HG03442 (cell line): ENCODE measurements around the gene POP5.
A peak's percentile ranks its signal among the peaks of the same experiment; 100 is the strongest.
"Not testable (repeated sequence)": the region's sequence is repeated elsewhere in the genome, so short reads cannot be mapped to it uniquely, and the experiment has no call there.

ENCODE experiments used
- ATAC-seq: cut with Tn5 transposase; IDR thresholded peaks from one replicate; pipeline ENCODE4 v1.9.1; 2021; ENCODE audit warnings: mild to moderate bottlenecking, moderate library complexity; ENCODE audit not compliant: unreplicated experiment

The POP5 gene, protein sequence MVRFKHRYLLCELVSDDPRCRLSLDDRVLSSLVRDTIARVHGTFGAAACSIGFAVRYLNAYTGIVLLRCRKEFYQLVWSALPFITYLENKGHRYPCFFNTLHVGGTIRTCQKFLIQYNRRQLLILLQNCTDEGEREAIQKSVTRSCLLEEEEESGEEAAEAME

DNA sequence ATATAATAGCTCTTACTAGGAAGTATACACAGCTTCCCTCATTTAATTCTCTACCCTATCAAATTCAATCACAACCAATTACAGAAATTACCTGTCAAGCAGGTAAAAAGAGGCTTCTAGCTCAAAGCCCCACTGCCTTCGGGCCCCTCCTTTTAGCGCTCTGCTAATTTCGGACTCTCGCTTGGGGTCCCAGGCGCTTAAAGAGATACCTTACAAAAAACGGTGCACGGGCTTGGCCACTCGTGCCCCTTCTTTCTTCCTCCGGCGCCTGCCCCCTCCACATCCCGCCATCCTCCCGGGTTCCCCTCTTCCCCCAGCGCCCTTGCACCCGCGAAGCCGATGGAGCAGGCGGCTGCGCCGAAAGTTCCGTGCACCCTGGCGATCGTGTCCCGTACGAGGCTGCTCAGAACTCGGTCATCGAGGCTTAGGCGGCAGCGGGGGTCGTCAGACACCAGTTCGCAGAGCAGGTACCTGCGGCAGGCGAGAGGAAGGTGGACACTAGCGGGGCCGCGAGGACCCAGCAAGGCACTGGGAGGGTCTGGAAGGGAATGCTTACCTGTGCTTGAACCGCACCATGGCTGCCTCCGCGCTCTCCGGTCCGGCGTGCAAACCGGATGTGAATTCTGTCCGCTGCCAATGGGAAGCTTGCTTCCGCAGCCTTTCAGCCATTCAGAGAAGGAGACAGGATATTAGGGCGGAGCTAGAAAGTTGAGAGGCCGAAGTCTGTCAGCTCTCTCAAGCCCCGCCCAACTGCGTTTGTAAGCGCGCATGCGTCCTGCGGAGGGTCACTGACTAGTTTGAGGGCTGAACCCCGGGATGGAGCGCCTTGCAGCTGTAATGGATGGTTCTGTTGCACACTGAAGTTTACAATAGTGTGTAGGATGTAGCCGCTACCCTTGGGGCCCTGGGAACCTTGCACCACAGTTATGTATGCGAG, at the start of gene POP5:
TSS of gene POP5 (minus strand) at position 616 of the 937 bp plus-strand sequence. CDS start at position 576, 40 bp downstream.
- ATAC-seq: peak; percentile 84

DNA sequence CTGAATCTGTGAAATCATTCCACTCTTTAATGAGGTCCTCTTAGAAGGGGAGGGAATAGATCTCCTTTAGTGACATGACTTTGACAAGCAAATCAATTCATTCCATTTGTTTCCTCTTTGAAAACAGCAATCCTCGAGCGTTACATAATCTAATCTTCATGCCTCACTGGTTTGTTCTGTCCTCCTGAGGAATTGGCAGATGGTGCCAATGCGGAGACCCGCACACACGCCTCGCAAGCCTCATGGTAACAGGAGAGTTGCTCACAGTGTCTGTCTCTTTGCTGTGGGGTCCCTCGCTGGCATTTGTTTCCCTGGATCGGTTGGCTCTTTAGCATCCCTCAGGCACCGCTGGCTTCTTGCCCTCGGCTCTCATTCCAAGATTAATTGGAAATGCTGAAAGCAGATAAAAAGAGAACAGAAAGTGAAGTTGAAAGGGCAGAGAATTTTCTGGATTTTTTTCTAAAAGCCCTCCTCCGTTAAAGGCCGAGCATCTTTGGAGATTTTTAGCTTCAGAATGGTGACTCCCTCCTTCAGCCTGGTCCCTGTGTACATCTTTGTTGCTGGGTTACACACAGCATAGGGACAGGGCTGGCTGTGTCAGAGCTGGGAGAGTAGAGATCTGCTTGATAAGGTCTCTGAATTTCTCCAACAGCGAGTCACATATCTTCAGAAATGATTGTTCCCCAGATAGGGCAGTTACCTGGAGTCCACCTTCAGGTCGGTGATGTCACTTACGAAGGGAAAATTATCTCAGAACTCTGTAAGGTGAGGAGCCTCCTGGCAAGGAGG, 49.1 kb upstream of the POP5 start:
- ATAC-seq: no peak

DNA sequence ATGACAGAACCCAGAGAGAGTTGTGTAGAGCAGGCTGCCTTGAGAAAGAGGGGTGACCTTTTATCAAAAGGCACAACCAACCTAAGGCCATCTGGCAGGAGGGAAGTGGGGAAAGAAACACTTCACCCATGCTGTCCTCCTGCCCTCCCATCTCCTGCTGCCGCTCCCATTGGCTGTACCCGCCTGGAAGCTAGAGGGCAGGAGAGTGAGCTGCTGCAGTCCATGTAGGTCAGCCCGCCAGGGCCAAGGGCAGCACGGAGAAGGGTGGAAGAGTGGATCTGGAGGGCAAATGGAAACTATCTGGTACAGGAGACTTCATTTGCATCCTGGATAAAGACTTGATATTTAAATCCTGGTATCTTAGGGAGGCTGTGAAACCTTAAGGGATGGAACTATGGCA, 47.7 kb upstream of the POP5 start:
- ATAC-seq: no peak

DNA sequence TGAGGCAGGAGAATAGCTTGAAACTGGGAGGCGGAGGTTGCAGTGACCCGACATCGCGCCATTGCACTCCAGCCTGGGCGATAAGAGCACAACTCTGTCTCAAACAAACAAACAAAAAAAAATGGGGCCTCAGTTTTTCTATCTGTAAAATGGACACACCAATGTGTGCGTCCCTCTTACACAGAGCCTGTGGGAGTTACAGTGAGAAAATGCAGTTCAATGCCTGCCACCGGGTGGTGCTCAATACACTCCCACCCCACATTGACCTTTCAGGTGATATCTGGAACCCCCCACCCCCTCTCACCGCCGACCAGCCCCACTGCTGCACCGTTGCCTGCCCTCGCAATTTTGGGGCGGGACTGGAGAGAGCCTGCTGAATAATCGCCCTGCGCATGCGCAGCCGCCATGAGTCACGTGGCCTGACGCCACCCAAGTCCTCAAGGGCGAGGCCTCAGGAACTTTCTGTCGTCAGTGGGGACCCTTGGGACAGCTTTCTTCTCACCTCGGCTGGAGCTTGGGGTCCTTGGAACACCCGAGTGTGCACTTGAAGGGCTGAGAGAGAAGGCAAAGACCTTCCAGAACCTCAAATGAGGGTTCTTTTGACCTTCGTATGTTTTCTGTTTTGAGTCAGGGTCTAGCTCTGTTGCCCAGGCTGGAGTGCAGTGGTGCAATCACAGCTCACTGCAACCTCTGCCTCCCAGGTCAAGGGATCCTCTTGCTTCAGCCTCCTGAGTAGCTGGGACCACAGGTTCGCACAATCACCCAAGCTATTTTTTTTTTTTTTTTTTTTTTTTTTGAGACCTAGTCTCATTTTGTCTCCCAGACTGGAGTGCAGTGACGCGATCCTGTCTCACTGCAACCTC, 44.6 kb upstream of the POP5 start:
- ATAC-seq: no peak

DNA sequence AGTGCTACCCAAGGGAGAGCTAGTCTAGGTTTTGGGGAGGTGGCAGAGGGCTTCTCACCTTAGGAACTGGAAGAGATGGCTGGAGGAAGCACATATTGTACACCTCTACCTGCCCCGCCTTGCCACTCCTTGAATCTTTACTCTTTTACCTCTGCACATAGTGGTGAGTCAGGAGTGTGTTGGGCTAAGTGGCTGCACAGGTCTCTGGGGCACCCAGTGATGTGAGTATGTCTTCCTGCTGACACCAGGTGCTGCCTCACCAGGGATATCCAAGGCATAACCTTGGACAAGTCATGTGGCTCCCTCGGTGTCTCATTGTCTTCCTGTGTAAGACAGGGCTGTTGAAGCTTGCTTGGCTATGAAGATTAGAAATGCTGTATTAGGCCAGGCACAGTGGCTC, 39.4 kb upstream of the POP5 start:
- no peak for ATAC-seq

DNA sequence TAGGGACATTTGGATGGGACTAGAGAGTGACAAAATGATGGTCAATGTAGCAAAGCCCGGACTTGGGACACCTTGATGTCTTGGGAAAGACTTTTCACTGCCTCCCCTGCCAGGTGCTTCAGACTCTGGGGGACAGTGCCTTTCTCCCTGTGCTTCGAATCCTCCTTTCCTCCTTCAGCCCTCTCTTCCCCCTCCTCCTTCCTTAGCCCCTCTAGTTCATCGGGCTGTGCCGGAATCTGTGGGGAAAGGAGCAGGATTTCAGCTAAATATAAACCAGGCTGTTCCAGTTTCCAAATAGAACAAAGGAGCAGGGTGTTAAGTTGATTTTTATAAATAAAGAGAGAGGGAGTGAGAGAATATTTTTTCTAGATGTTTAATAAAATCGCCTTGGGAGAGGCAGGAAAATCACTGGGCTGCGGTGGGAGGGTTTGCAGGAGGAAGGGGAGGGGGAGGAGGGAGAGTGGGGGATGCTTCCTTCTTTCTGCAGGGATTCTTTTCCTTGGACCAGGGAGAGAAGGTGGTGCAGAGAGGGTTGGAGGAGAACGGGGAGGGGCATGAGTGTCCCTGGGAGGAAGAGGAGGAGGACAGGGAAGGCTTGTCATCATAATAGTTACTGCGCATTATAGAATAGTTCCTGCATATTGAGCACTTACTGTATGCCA, 37.9 kb upstream of the POP5 start:
- no peak for ATAC-seq

DNA sequence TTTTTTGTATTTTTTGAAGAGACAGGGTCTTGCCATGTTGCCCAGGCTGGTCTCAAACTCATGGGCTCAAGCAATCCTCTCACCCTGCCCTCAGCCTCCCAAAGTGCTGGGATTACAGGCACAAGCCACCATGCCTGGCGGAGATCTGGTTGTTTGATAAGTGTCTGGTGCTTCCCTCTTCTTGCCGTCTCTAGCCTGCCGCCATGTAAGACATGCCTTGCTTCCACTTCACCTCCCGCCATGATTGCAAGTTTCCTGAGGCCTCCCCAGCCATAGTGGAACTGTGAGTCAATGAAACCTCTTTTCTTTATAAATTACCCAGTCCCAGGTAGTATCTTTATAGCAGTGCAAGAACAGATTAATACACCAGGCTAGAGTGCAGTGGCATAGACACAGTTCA, 36.6 kb upstream of the POP5 start:
- not testable (repeated sequence) for ATAC-seq

DNA sequence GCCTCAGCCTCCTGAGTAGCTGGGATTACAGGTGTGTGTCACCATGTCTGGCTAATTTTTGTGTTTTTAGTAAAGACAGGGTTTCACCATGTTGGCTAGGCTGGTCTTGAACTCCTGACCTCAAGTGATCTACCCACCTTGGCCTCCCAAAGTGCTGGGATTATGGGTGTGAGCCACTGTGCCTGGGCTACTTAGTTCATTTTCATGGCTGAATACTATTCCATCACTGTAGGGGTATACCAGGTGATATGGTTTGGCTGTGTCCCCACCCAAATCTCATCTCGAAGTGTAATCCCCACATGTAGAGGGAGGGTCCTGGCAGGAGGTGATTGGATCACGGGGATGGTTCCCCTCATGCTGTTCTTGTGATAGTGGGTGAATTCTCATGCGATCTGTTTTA, 36.0 kb upstream of the POP5 start:
- not testable (repeated sequence) for ATAC-seq

DNA sequence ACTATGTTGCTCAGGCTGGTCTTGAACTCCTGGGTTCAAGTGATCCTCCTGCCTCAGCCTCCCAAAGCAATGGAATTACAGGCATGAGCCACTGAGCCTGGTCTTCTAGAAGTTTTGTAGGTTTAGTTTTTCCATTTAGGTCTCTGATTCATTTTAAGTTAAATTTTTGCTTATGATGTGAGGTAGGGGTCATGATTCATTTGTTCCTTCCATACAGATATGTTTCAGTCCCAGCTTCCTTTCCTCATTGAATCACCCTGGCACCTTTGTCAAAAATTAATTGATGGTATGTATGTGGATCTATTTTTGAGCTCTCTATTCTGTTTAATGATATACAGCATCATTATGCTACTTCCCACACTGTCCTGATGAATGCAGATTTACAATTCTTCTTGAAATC, 33.6 kb upstream of the POP5 start:
- no peak for ATAC-seq

DNA sequence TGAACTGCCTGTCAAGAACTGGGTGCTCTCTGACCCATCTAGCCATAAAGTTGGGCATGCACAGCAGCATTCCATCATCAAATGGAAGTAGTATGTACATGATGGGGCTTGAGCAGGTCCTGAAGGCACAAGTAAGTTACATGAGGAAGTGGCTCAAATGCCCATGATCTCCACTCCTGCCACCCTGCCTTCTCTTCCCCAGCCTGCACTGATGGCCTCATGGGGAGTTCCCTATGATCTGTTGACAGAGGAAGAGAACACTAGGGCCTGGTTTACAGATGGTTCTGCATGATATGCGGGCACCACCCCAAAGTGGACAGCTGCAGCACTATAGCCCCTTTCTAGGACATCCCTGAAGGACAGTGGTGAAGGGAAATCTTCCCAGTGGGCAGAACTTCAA, 30.3 kb upstream of the POP5 start:
- not testable (repeated sequence) for ATAC-seq

DNA sequence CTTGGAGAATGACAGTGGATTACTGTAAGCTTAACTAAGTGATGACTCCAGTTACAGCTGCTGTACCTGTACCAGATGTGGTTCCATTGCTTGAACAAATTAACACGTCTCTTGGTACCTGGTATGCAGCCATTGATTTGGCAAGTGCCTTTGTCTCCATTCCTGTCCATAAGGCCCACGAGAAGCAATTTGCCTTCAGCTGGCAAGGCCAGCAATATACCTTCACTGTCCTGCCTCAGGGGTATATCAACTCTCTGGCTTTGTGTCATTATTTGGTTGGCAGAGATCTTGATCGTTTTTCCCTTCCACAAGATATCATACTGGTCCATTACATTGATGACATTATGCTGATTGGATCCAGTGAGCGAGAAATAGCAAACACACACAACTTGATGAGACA, 29.4 kb upstream of the POP5 start:
- no peak for ATAC-seq

DNA sequence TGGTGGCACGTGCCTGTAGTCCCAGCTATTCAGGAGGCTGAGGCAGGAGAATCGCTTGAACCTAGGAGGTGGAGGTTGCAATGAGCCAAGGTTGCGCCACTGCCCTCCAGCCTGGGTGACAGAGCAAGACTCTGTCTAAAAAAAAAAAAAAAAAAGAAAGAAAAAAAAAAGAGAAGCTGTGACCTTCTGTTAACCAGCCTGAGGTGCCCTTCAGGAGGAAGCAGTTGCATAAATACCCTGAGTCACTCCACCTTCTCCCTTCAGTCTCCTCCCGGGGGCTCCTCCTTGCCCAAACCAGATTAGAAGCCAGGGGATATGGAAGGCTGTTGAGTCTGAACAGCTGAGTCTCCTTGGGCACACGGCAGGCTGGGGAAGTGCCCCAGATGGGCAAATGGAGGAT, 21.2 kb upstream of the POP5 start:
- not testable (repeated sequence) for ATAC-seq

DNA sequence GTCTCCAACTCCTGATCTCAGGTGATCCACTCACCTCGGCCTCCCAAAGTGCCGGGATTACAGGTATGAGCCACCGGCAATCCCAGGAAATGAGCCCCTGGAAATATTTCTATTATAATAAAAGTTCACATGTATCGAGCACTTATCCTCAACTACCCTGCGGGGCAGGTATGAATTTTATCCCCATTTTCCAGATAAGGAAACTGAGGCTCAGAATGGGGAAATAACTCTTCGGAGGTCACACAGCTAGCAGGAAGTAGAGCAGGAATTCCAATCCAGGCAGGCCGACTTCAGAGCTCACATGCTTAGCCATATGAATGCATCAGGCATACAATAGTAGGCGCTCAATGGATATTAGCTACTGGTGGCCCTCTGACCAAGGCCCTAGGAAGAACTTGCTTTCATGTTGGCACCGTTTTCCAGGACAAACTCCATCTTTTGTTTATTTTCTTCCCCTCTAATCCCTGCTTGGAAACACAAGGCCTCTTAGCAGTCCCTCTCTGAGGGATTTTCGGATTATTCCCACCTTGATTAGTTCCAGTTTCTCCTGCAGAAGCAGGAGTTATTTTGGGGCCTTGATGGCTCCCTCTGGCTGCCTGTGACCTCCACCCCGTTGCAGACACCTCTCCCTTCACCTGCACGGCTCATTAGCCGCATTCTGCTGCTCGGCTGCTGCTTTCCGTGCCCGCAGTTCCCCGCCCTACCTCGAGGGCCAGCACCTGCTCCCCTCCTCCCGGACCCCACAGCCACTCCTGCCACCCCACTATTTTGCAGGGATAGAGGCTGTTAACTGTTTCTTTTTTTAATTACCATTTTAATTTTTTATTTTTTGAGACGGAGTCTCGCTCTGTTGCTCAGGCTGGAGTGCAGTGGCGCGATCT, 18.7 kb upstream of the POP5 start:
- no peak for ATAC-seq

DNA sequence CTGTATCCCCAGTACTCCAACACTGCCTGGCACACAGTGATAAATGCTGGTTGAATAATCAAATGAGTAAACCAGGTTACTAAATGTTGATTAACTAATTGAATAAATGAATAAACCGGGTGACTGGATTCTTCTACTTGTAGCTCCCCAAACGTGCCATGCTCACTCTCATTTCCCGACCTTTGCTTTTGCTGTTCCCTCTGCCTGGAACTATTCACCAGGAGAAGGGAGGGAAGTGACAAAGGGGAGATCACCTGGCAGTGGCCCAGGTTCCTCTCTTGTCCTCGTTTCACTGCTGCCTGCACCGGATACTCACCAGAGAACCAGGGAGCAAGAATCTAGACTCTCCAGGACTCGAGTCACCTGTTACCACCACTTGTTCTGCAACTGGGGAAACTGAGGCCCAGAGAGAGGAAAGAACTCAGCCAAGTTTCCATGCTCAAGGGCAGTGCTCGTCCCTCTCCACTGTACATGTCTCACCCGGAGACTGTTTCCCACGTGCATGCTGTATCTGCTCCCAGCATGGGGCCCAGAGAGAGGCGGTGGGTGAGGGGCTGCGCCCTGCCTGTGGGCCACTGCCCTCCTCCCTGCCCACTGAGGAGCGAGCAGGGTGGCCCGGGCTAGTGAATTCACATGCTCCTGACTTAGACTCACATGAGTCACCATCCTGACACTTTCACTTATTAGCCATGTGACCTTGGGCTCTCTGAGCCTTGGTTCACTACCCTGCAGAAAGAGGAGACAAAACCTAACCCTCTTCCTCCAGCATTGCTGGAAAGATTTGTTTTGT, 17.7 kb upstream of the POP5 start:
- no peak for ATAC-seq

DNA sequence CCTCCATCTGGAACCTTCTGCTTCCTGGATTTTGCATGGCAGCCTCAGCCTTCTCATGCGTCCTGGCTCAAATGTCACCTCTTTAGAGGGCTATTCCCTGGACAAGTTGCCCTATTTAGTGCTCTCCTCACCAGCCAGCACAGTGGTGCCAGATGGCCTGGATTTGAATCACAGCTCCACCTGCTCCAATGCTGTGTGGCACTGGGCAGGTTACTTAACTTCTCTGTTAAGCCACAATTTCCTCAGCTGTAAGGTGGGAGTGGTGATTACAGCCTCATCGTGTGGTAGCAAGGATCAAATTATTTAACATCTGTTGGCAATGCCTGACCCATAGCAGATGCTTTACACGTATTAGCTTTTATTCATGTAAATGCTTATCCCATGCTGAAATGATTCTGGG, 16.7 kb upstream of the POP5 start:
- no peak for ATAC-seq

DNA sequence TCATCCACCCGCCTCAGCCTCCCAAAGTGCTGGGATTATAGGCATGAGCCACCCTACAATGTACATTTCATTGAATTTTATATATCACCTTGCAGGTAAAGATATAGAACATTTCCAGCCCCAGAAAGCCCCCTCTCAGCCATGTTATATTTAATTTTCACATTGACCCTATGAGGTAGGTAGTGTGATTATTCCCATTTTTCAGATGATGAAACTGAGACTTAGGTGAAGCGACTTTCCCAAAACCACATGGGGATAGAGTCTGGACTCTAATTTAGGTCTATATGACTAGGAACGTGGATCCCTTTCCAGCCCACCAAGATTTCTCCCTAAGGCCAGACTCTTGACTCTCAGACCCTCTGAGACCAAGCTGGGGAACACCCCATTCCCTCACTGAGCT, 15.7 kb upstream of the POP5 start:
- ATAC-seq: no peak

DNA sequence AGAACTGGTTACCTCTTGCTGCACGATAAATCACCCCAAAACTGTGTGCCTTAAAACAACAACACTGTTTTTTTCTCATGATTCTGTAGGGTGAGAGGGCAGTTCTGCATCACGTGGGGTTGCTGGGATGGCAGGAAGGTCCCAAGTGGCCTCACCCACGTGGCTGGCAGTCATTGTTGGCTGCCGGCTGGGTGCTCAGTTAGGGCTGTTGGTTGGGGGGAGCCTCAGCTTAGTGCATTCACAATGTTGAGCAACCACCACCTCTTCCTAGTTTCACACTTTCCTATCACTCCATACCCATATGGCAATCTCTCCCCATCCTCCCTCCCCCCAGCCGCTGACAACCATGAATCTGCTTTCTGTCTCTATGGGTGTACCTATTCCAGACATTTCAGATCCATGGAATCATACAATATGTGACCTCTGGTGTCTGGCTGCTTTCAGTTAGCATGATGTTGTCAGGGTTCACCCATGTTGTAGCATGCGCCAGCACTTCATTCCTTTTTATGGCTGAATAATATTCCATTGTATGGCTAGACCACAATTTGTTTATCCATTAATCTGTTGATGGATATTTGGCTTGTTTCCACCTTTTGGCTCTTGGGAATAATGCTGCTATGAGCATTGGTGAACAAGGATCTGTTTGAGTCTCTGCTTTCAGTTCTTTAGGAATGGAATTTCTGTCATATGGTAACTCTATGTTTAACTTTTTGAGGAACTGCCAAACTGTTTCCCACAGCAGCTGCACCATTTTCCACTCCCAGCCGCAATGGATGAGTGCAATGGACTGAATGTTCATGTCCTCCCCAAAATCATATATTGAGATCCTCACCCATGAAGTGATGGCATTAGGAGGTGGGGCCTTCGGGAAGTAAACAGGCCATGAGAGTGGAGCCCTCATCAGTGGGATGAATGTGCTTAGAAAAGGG, 11.2 kb upstream of the POP5 start:
- ATAC-seq: no peak
